ENCODE results near the gene NOM1. TPM values are rescaled to one million over a fixed set of nuclear protein-coding genes. Genes with fewer than 3 reads are reported as not detected.
A peak's percentile ranks its signal among the peaks of the same experiment; 100 is the strongest.
"Not testable (repeated sequence)": the region's sequence is repeated elsewhere in the genome, so short reads cannot be mapped to it uniquely, and the experiment has no call there.

Gene NOM1
- total and polyA plus RNA-seq, 5 donors = 5.6 to 10.6 (median 7.5) TPM

- no peaks in the 10 kb centered on the region for H3K27me3 ChIP-seq (ENCODE audit: control insufficient read depth, insufficient read depth)
- no peaks in the 10 kb centered on the region for H3K9me3 ChIP-seq (ENCODE audit: control insufficient read depth, low read length)
- intact Hi-C loops (cut with DNase I) = no loop called here
- H3K27ac ChIP-seq (ENCODE audit: low read length) = no peak overlapping the region
- WGBS = 97% methylated on average over 92 of the region's 92 CpGs
- peak in 1 of 3 donors; percentile 40 for DNase-seq
- H3K4me1 ChIP-seq (ENCODE audit: control insufficient read depth, insufficient read depth, low read length) = no peaks in the 10 kb centered on the region
- ATAC-seq = no peak
- H3K4me3 ChIP-seq (ENCODE audit: low read length) = no peak overlapping the region
Observed at GRCh38 chr7:156941393-156942182, 7.9 kb upstream of the NOM1 start.

- intact Hi-C loops (cut with DNase I) = no loop called here
- Histone ChIP-seq H3K4me3 (ENCODE audit: low read length) (no peak overlapping the region), H3K9me3 (ENCODE audit: control insufficient read depth, low read length) (no peaks in the 10 kb centered on the region), H3K27me3 (ENCODE audit: control insufficient read depth, insufficient read depth) (no peaks in the 10 kb centered on the region), H3K4me1 (ENCODE audit: control insufficient read depth, insufficient read depth, low read length) (no peaks in the 10 kb centered on the region), H3K27ac (ENCODE audit: low read length) (no peak overlapping the region)
- DNase-seq (no peak), ATAC-seq (peak; percentile 16 to 32)
- WGBS = 45% methylated on average over 24 of the region's 24 CpGs
Observed at GRCh38 chr7:156942708-156943090, 6.8 kb upstream of the NOM1 start.

GRCh38 chr7:156943091-156944041, 6.1 kb upstream of the NOM1 start:
- Histone ChIP-seq H3K27me3 (ENCODE audit: control insufficient read depth, insufficient read depth) (no peaks in the 10 kb centered on the region), H3K9me3 (ENCODE audit: control insufficient read depth, low read length) (no peaks in the 10 kb centered on the region), H3K27ac (ENCODE audit: low read length) (no peak overlapping the region), H3K4me1 (ENCODE audit: control insufficient read depth, insufficient read depth, low read length) (no peaks in the 10 kb centered on the region), H3K4me3 (ENCODE audit: low read length) (no peak overlapping the region)
- ATAC-seq = peak in 1 of 2 donors; percentile 46
- WGBS = 37% methylated on average over 36 of the region's 36 CpGs
- DNase-seq = no peak
- intact Hi-C loops (cut with DNase I) = no loop called here

- no peak for ATAC-seq
- no peaks in the 10 kb centered on the region for H3K9me3 ChIP-seq (ENCODE audit: control insufficient read depth, low read length)
- DNase-seq = no peak
- H3K4me3 ChIP-seq (ENCODE audit: low read length) = no peak overlapping the region
- intact Hi-C loops (cut with DNase I) = no loop called here
- 52% methylated on average over 9 of the region's 9 CpGs for WGBS
- H3K4me1 ChIP-seq (ENCODE audit: control insufficient read depth, insufficient read depth, low read length) = no peaks in the 10 kb centered on the region
- no peaks in the 10 kb centered on the region for H3K27me3 ChIP-seq (ENCODE audit: control insufficient read depth, insufficient read depth)
- H3K27ac ChIP-seq (ENCODE audit: low read length) = no peak overlapping the region
Observed at GRCh38 chr7:156944876-156945275, 4.6 kb upstream of the NOM1 start.

- Histone ChIP-seq H3K4me3 (ENCODE audit: low read length) (no peak overlapping the region), H3K9me3 (ENCODE audit: control insufficient read depth, low read length) (no peaks in the 10 kb centered on the region), H3K27me3 (ENCODE audit: control insufficient read depth, insufficient read depth) (no peaks in the 10 kb centered on the region), H3K4me1 (ENCODE audit: control insufficient read depth, insufficient read depth, low read length) (peaks cover 4% of the 10 kb centered on the region), H3K27ac (ENCODE audit: low read length) (no peak overlapping the region)
- WGBS = 55% methylated on average over 12 of the region's 12 CpGs
- intact Hi-C loops (cut with DNase I) = no loop called here
- no peak for ATAC-seq
- DNase-seq = peak in 1 of 3 donors; percentile 61
Observed at GRCh38 chr7:156947120-156947843, 2.2 kb upstream of the NOM1 start.

- intact Hi-C loops (cut with DNase I) = no loop called here
- Histone ChIP-seq H3K9me3 (ENCODE audit: control insufficient read depth, low read length) (no peaks in the 10 kb centered on the region), H3K4me3 (ENCODE audit: low read length) (peak overlapping the region; percentile 85), H3K27ac (ENCODE audit: low read length) (no peak overlapping the region), H3K4me1 (ENCODE audit: control insufficient read depth, insufficient read depth, low read length) (peaks cover 4% of the 10 kb centered on the region), H3K27me3 (ENCODE audit: control insufficient read depth, insufficient read depth) (no peaks in the 10 kb centered on the region)
- ATAC-seq (no peak), DNase-seq (no peak)
- WGBS = 91% methylated on average over 12 of the region's 12 CpGs
Observed at GRCh38 chr7:156948361-156948760, 1.2 kb upstream of the NOM1 start.

GRCh38 chr7:156950381-156950858, 908 bp downstream of the NOM1 start:
- intact Hi-C loops (cut with DNase I) = no loop called here
- Histone ChIP-seq H3K27ac (ENCODE audit: low read length) (no peak overlapping the region), H3K9me3 (ENCODE audit: control insufficient read depth, low read length) (no peaks in the 10 kb centered on the region), H3K4me3 (ENCODE audit: low read length) (peak overlapping the region; percentile 85), H3K27me3 (ENCODE audit: control insufficient read depth, insufficient read depth) (no peaks in the 10 kb centered on the region), H3K4me1 (ENCODE audit: control insufficient read depth, insufficient read depth, low read length) (peaks cover 4% of the 10 kb centered on the region)
- 2% methylated on average over 21 of the region's 21 CpGs for WGBS
- no peak for ATAC-seq
- no peak for DNase-seq

GRCh38 chr7:156953215-156953614, 3.7 kb downstream of the NOM1 start:
- H3K4me1 ChIP-seq (ENCODE audit: control insufficient read depth, insufficient read depth, low read length); intact Hi-C loops (cut with DNase I); H3K9me3 ChIP-seq (ENCODE audit: control insufficient read depth, low read length); H3K4me3 ChIP-seq (ENCODE audit: low read length); DNase-seq; ATAC-seq; H3K27ac ChIP-seq (ENCODE audit: low read length); H3K27me3 ChIP-seq (ENCODE audit: control insufficient read depth, insufficient read depth): not testable (repeated sequence)
- 77% methylated on average over 12 of the region's 12 CpGs for WGBS

- intact Hi-C loops (cut with DNase I) = no loop called here
- Histone ChIP-seq H3K4me3 (ENCODE audit: low read length) (no peak overlapping the region), H3K27me3 (ENCODE audit: control insufficient read depth, insufficient read depth) (no peaks in the 10 kb centered on the region), H3K4me1 (ENCODE audit: control insufficient read depth, insufficient read depth, low read length) (peaks cover 4% of the 10 kb centered on the region), H3K27ac (ENCODE audit: low read length) (no peak overlapping the region), H3K9me3 (ENCODE audit: control insufficient read depth, low read length) (no peaks in the 10 kb centered on the region)
- DNase-seq (no peak), ATAC-seq (no peak)
- whole genome bisulfite sequencing = 84% methylated on average over 2 of the region's 2 CpGs
Observed at GRCh38 chr7:156954941-156955340, 5.4 kb downstream of the NOM1 start.

- Histone ChIP-seq H3K4me1 (ENCODE audit: control insufficient read depth, insufficient read depth, low read length) (no peaks in the 10 kb centered on the region), H3K27me3 (ENCODE audit: control insufficient read depth, insufficient read depth) (no peaks in the 10 kb centered on the region), H3K9me3 (ENCODE audit: control insufficient read depth, low read length) (no peaks in the 10 kb centered on the region), H3K27ac (ENCODE audit: low read length) (no peak overlapping the region), H3K4me3 (ENCODE audit: low read length) (no peak overlapping the region)
- intact Hi-C loops (cut with DNase I) = no loop called here
- WGBS = 93% methylated on average over 2 of the region's 2 CpGs
- DNase-seq (no peak), ATAC-seq (no peak)
Observed at GRCh38 chr7:156956727-156957126, 7.2 kb downstream of the NOM1 start.
